Ishikawa (cell line): ENCODE measurements around the gene TSSK1B.

Experiments used
- CEBPB ChIP-seq: IDR thresholded peaks from 2 replicates; pipeline ENCODE4 v1.6.1; 2012
- CREB1 ChIP-seq: IDR thresholded peaks from 2 replicates; pipeline ENCODE4 v1.6.1; 2012; ENCODE audit warnings: low read depth
- EGR1 ChIP-seq: IDR thresholded peaks from 2 replicates; pipeline ENCODE4 v1.6.1; 2012
- EP300 ChIP-seq: IDR thresholded peaks from 2 replicates; pipeline ENCODE4 v1.6.1; 2012; ENCODE audit warnings: borderline replicate concordance
- FOXM1 ChIP-seq: IDR thresholded peaks from 2 replicates; pipeline ENCODE4 v1.6.1; 2012; ENCODE audit warnings: low read depth, borderline replicate concordance
- MAX ChIP-seq: IDR thresholded peaks from 2 replicates; pipeline ENCODE4 v1.6.1; 2012
- NFIC ChIP-seq: IDR thresholded peaks from 2 replicates; pipeline ENCODE4 v1.6.1; 2012
- RAD21 ChIP-seq: IDR thresholded peaks from 2 replicates; pipeline ENCODE4 v1.6.1; 2012; ENCODE audit warnings: low read depth
- TAF1 ChIP-seq: IDR thresholded peaks from 2 replicates; pipeline ENCODE4 v1.6.1; 2012; ENCODE audit warnings: low read depth, mild to moderate bottlenecking
- TCF12 ChIP-seq: IDR thresholded peaks from 2 replicates; pipeline ENCODE4 v1.6.1; 2012; ENCODE audit warnings: low read depth
- TEAD4 ChIP-seq: IDR thresholded peaks from 2 replicates; pipeline ENCODE4 v1.6.1; 2012
- YY1 ChIP-seq: IDR thresholded peaks from 2 replicates; pipeline ENCODE4 v1.6.1; 2012; ENCODE audit warnings: low read depth
- ZBTB7A ChIP-seq: IDR thresholded peaks from 2 replicates; pipeline ENCODE4 v1.6.1; 2012; ENCODE audit warnings: low read depth
- TF ChIP-seq, protein P1 (sequence below): IDR thresholded peaks from 2 replicates; pipeline ENCODE4 v1.6.1; 2012; ENCODE audit warnings: low read depth, mild to moderate bottlenecking
- TF ChIP-seq, protein P2 (sequence below): IDR thresholded peaks from 2 replicates; pipeline ENCODE4 v1.6.1; 2012

The TSSK1B gene

DNA sequence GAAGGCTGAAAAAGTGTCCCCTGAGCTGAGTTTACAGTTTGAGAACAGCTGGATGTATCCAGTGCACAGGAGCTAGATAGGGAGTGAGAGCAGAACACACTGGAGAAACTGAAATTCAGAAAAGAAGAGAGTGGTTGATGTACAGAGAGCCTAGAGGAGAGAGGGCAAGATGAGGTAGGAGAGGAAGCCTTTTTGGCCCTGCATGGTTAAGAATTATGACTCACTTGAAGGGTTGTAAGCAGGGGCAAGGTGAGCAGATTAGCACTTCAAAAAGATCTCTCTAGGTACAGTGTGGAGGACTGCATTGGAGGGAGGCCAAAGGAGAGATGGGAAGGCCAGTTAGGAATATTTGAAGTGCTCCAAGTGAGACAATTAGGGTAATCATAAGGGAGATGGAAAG is 28.2 kb upstream of the TSSK1B start:
- TF ChIP-seq CREB1 (no peak), NFIC (no peak), CEBPB (no peak), TCF12 (no peak), EP300 (no peak), TEAD4 (no peak)

- TF ChIP-seq, protein P1, sequence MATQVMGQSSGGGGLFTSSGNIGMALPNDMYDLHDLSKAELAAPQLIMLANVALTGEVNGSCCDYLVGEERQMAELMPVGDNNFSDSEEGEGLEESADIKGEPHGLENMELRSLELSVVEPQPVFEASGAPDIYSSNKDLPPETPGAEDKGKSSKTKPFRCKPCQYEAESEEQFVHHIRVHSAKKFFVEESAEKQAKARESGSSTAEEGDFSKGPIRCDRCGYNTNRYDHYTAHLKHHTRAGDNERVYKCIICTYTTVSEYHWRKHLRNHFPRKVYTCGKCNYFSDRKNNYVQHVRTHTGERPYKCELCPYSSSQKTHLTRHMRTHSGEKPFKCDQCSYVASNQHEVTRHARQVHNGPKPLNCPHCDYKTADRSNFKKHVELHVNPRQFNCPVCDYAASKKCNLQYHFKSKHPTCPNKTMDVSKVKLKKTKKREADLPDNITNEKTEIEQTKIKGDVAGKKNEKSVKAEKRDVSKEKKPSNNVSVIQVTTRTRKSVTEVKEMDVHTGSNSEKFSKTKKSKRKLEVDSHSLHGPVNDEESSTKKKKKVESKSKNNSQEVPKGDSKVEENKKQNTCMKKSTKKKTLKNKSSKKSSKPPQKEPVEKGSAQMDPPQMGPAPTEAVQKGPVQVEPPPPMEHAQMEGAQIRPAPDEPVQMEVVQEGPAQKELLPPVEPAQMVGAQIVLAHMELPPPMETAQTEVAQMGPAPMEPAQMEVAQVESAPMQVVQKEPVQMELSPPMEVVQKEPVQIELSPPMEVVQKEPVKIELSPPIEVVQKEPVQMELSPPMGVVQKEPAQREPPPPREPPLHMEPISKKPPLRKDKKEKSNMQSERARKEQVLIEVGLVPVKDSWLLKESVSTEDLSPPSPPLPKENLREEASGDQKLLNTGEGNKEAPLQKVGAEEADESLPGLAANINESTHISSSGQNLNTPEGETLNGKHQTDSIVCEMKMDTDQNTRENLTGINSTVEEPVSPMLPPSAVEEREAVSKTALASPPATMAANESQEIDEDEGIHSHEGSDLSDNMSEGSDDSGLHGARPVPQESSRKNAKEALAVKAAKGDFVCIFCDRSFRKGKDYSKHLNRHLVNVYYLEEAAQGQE = no peak
- no peak for TF ChIP-seq TAF1
- TF ChIP-seq, protein P2, sequence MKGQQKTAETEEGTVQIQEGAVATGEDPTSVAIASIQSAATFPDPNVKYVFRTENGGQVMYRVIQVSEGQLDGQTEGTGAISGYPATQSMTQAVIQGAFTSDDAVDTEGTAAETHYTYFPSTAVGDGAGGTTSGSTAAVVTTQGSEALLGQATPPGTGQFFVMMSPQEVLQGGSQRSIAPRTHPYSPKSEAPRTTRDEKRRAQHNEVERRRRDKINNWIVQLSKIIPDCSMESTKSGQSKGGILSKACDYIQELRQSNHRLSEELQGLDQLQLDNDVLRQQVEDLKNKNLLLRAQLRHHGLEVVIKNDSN = no peak
- no peak for TF ChIP-seq TEAD4
- TF ChIP-seq YY1 = no peak
- TF ChIP-seq EP300 = no peak
Observed at GRCh38 chr5:113452941-113453340, 18.2 kb upstream of the TSSK1B start.

- TF ChIP-seq, protein P1 = no peak
- TF ChIP-seq TAF1 (no peak), TCF12 (no peak), ZBTB7A (no peak), FOXM1 (no peak), TEAD4 (no peak), MAX (no peak), NFIC (no peak), YY1 (no peak), RAD21 (no peak), EGR1 (no peak), EP300 (no peak), CEBPB (no peak), CREB1 (no peak)
- TF ChIP-seq, protein P2 = no peak
Observed at GRCh38 chr5:113451797-113452196, 17.0 kb upstream of the TSSK1B start.

GRCh38 chr5:113450929-113451328 is 16.1 kb upstream of the TSSK1B start:
- no peak for TF ChIP-seq FOXM1
- no peak for TF ChIP-seq CREB1
- no peak for TF ChIP-seq TEAD4
- TF ChIP-seq EGR1 = no peak
- TF ChIP-seq MAX = no peak
- TF ChIP-seq, protein P2 = no peak
- no peak for TF ChIP-seq ZBTB7A
- no peak for TF ChIP-seq TCF12
- TF ChIP-seq CEBPB = no peak
- TF ChIP-seq TAF1 = no peak
- no peak for TF ChIP-seq RAD21
- TF ChIP-seq NFIC = no peak
- TF ChIP-seq YY1 = no peak
- TF ChIP-seq, protein P1 = no peak
- TF ChIP-seq EP300 = no peak

DNA sequence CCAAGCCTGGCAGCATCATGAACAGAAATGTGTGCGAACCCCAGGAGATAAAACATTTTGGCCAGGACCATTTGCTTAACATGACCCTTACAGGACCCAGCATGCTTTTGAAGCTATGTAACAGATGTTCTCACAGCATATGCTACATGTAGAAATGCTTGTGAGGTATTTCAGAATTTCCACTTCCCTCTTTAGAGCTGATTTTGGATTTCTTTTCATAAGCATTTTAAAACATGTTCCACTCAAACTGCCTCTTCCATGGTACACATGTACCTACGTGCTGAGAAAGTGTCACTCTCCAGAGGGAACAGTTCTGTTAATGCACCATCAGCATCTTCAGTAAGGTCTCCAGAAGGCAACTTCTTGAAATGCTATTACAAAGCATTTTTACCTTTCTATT is 15.7 kb upstream of the TSSK1B start:
- TF ChIP-seq, protein P2 = no peak
- TF ChIP-seq EGR1 (no peak), CEBPB (no peak), ZBTB7A (no peak)
